Fibroblast of the aortic adventitia (primary cell): ENCODE data around the gene ZBTB20. TPM values are rescaled to one million over a fixed set of nuclear protein-coding genes. Genes with fewer than 3 reads are reported as not detected.

Experiments used
- DNase-seq: peaks from one replicate; pipeline ENCODE4 v3.0.0-alpha.2; 2010; ENCODE audit warnings: low read depth
- H3K4me3 ChIP-seq: 2 replicates; pipeline ENCODE4 v1.5.1; 2011; ENCODE audit warnings: low read depth, mild to moderate bottlenecking, control low read depth, low read length, moderate library complexity
- total RNA-seq: library from RNA; depleted of rRNA; stranded (reverse); fragments of >200 nt; gene quantifications from 2 replicates; pipeline ENCODE4 v1.2.3, GENCODE V29; 2012; ENCODE audit warnings: low replicate concordance
- TF ChIP-seq, protein P1 (sequence below): IDR thresholded peaks from 2 replicates; pipeline ENCODE4 v1.5.1; 2011; ENCODE audit warnings: mild to moderate bottlenecking, low read length, control low read depth, inconsistent platforms; ENCODE audit not compliant: insufficient read depth

ZBTB20 gene
- total RNA-seq, 1 donor: 47.2 TPM

DNA sequence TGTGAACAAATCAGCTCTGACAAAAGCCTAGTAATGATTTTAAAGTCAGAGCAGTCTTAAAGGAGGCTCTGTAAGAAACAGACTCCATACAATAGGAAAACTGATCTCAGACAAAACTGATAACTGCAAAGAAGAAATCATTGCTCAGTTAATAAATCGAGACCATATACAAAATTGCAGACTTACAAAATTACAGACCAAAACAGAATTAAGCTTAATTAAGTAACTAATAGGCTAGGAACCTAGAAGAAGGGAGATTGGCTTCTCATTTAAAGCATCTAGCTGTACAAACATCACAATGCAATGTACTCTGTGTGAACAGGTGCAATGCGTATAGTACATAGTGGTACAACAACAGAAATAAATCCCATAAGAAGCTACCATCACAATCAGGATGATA is 46.3 kb downstream of the ZBTB20 start:
- no peak overlapping the region for H3K4me3 ChIP-seq
- TF ChIP-seq, protein P1, sequence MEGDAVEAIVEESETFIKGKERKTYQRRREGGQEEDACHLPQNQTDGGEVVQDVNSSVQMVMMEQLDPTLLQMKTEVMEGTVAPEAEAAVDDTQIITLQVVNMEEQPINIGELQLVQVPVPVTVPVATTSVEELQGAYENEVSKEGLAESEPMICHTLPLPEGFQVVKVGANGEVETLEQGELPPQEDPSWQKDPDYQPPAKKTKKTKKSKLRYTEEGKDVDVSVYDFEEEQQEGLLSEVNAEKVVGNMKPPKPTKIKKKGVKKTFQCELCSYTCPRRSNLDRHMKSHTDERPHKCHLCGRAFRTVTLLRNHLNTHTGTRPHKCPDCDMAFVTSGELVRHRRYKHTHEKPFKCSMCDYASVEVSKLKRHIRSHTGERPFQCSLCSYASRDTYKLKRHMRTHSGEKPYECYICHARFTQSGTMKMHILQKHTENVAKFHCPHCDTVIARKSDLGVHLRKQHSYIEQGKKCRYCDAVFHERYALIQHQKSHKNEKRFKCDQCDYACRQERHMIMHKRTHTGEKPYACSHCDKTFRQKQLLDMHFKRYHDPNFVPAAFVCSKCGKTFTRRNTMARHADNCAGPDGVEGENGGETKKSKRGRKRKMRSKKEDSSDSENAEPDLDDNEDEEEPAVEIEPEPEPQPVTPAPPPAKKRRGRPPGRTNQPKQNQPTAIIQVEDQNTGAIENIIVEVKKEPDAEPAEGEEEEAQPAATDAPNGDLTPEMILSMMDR: no peak
- no peak for DNase-seq

DNA sequence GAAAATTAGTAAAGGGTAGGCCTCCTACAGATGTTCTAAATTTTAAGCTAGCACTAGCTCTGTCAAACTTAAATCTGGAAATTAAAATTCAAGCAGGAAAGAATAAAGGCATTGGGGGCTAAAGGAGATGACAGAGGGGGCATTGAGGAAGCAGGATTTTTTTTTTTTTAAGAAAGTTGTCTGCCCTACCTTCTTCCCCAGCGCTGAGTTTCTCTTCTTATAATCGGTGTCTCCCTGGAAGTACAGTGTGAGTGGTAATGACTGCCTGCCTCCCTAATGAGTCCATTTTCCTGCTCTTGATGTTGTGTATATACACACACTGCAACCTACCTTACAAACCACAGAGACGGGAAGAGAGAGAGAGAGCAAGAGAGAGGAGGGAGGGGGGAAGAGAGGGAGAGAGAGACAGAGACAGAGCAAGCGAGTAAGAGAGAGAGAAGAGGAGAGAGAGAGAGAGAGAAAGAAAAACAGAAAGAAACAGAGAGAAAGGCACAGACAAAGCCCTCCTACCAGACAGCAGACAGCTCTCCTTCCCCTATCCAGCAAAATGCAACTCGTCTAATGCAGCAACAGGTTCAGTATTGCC is 47.0 kb downstream of the ZBTB20 start:
- peak overlapping the region; percentile 61 for H3K4me3 ChIP-seq
- TF ChIP-seq, protein P1: no peak
- peak; percentile 78 for DNase-seq

DNA sequence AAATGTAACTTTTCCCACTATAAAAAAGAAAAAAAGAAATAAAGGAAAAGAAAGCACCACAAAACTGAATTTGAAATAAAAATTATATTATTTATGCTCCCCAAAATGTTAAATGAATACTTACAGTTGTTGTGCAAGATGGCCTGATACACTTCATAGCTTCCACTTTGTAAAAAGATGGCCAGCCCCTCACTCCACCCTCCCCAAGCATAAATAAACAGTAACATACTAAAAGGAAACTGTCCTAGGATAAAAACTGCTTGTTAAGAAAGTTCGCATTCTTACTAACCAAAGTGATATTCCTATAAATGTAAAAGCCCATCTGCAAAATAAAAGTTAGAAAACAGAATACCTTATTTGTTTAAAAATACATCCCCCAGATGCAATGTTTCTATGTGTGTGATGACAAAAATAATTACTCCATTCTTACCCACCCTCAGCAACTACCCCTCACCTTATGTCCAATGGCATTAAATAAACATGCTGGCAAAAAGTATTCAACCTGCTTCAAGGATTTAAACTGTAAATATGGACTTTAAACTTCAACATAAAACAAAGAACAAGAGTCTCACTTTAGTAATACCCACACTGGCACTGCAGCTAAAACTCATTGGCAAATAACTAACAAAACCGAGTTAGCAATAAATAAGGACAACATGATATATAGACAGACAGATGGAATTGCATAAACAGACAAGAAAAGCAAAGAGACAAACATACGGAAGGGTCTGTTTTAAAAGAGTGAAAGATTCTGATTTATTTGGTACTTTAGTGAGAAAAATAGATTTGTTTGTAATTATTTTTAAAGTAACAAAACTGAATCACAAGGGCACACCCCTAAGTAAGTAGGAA is 47.7 kb downstream of the ZBTB20 start:
- peak; percentile 27 for DNase-seq
- H3K4me3 ChIP-seq: peak overlapping the region; percentile 61
- TF ChIP-seq, protein P1: no peak

DNA sequence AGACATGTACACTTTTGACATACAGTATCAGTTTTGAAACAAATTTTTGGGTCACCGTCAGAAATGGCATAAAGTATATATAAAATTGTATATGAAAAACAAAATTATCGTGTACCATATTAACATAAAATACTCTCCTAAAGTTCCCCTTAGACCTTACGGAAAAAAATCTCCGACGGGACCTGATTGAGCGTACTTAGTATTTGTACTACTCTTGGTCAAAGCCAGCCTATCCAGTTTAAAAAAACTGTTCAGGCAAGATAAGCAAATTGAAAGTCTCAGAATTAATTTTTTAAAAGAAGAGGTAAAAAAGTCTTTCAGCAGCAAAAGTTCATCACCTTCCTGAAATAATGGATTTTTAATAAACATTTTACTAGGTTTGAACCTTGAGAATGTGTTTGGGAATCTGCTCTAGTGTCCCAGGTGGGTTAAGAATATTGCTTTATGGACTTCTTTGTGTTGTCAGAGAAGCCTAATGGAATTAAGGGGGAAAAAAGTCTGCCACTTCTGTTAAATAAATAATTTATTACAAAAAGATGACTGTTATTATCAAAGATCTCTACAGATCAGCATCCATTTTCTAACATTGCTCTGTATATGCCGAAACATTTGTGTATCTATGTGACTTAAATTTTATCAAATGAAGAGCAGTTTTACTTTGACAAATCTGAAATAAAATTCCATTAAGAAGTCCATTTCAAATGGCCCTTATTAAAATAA is 48.6 kb downstream of the ZBTB20 start:
- no peak for DNase-seq
- TF ChIP-seq, protein P1: no peak
- H3K4me3 ChIP-seq: no peak overlapping the region

GRCh38 chr3:115095236-115095635 is 51.9 kb downstream of the ZBTB20 start:
- TF ChIP-seq, protein P1: no peak
- no peak overlapping the region for H3K4me3 ChIP-seq
- DNase-seq: no peak

DNA sequence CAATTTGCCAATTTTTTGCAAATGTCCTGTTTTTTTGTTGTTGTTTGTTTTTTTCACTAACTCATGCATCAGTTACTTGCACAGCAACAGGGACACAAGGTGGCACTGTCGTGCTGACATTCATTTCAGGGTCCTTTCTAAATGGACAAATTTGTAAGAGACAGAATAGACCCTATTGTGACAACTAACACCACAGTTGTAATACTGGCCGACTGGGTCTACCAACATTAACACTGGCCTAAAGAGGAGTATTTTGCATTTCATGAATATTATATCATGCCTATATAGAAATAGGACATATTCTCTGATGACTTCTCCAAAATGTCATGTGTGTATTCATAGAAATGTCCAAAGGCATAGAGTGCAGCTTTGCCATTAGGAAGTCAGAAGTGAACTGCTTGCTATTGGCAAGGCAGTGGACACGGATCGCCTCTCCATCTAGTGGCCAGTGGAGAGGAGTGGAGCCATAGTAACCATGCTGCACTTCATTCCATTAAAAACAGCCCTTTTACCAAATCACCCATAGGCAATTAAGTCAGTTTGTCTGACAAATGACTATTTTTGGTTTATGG is 54.8 kb downstream of the ZBTB20 start:
- H3K4me3 ChIP-seq: no peak overlapping the region
- TF ChIP-seq, protein P1: peak; percentile 95
- peak; percentile 77 for DNase-seq
